Measurements from ENCODE around the gene FBXO34.

DNA sequence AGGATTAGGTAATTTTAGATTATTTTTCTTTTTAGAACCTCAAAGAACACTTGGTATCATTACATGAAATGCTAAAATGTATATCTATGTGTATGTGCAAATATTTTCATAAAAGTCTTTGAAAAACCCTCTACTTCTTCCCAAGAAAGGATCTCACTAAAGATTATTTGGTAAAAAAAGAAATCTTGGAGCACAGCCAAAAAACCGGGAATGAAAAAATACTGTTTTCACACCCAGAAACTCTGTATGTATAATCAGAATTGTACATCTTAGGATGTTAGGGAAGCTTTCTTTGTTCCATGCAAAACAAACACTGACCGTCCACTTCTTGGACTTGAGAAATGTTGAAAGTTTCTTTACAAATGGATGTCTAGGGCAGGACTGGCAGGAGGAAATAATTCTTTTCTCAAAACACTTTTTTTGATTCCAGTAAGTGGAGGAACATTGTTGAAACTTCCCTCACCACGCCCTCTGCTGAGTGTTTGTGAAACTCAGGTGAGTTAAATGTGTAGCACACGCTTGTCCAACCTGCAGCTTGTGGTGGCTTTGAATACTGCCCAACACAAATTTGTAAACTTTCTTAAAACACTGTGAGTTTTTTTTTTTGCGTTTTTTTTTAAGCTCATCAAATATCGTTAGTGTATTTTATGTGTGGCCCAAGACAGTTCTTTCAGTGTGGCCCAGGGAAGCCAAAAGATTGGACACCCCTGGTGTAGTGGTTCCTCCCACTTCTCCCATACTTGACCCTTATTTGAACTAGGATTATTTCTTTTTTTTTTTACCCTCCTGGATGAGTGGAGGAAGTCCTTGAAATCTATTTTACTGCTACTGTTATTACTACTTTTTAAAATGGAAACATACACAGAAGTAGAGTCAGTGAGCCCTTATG, 26.6 kb downstream of the FBXO34 start:
- TF ChIP-seq POLR2A (IDR thresholded peaks at IDR 0.05) (no peak), CTCF (IDR thresholded peaks at IDR 0.05) (no peak)
